Panc1 (cell line): ENCODE results near the gene DPH1. TPM values are rescaled to one million over a fixed set of nuclear protein-coding genes. Genes with fewer than 3 reads are reported as not detected.

ENCODE experiments used
- ATAC-seq: fragments of 200-7000 bp; cut with Tn5 transposase; 2 replicates; pipeline ENCODE4 v1.9.1; 2020; ENCODE audit warnings: mild to moderate bottlenecking, moderate library complexity
- BruUV-seq: library from RNA; stranded (reverse); fragments of 400-500 nt; replicated peaks from 2 replicates; lab custom pipeline; 2021; lab: Mats Ljungman, UMichigan
- CTCF ChIA-PET: fragments of 300-600 bp; sonication (Branson Sonifier 250); formaldehyde crosslinking; loops from one replicate; lab custom pipeline; 2022; ENCODE audit warnings: antibody characterized with exemption; lab: Charles Lee
- POLR2A ChIA-PET: fragments of 300-600 bp; sonication (Branson Sonifier 250); formaldehyde crosslinking; loops from one replicate; lab custom pipeline; 2022; ENCODE audit warnings: antibody characterized with exemption; lab: Charles Lee
- DNase-seq: peaks from one replicate; pipeline ENCODE4 v3.0.0-alpha.2; 2010; ENCODE audit warnings: low read depth, low spot score
- H3K27ac ChIP-seq: 2 replicates; pipeline ENCODE4 v1.5.1; 2011; ENCODE audit warnings: mild to moderate bottlenecking, low read length, inconsistent platforms
- H3K27me3 ChIP-seq: fragments of 200-500 bp; sonication (Bioruptor generic); 2 replicates; pipeline ENCODE4 v1.6.0; 2014; ENCODE audit warnings: low read length, inconsistent platforms; ENCODE audit not compliant: control insufficient read depth, insufficient read depth
- H3K36me3 ChIP-seq: fragments of 200-500 bp; sonication (Bioruptor generic); 2 replicates; pipeline ENCODE4 v1.5.1; 2014; ENCODE audit warnings: inconsistent platforms, mild to moderate bottlenecking, low read length, moderate library complexity; ENCODE audit not compliant: control insufficient read depth, insufficient read depth
- H3K4me1 ChIP-seq: 2 replicates; pipeline ENCODE4 v1.5.1; 2011; ENCODE audit warnings: inconsistent platforms, mild to moderate bottlenecking, low read length, moderate library complexity; ENCODE audit not compliant: control insufficient read depth, insufficient read depth
- H3K4me3 ChIP-seq, 2 experiments: 2 replicates each; pipeline ENCODE4 v1.5.1; 2011 to 2012; ENCODE audit warnings: low read depth in 2 of 2, low read length in 2 of 2, mild to moderate bottlenecking in 2 of 2, inconsistent platforms in 1 of 2, moderate library complexity in 1 of 2
- H3K9me3 ChIP-seq: fragments of 200-500 bp; sonication (Bioruptor generic); 2 replicates; pipeline ENCODE4 v1.5.1; 2014; ENCODE audit warnings: low read depth, mild to moderate bottlenecking, inconsistent platforms, low read length, moderate library complexity; ENCODE audit not compliant: control insufficient read depth, insufficient read depth
- POLR2AphosphoS5 ChIP-seq: IDR thresholded peaks from 2 replicates; pipeline ENCODE4 v1.6.1; 2012; ENCODE audit warnings: mild to moderate bottlenecking, low read depth, low read length, moderate library complexity
- SIN3A ChIP-seq: IDR thresholded peaks from 2 replicates; pipeline ENCODE4 v1.6.1; 2012; ENCODE audit warnings: low read depth, mild to moderate bottlenecking, low read length, moderate library complexity, borderline replicate concordance; ENCODE audit not compliant: insufficient read depth
- TCF7L2 ChIP-seq: IDR thresholded peaks from 2 replicates; pipeline ENCODE4 v1.6.1; 2011; ENCODE audit warnings: mild to moderate bottlenecking, low read depth, low read length, inconsistent platforms
- in situ Hi-C: cut with HindIII; loops from 2 replicates; pipeline ENCODE4 v1.10.0; 2016; ENCODE audit warnings: low sequenced_read_pairs, low pct_unique_long_range_greater_than_20kb
- intact Hi-C: fragments of 100-400 bp; cut with micrococcal nuclease; formaldehyde crosslinking; loops from one replicate; pipeline ENCODE4 v1.10.0; 2022; ENCODE audit not compliant: unreplicated experiment
- total RNA-seq: library from RNA; stranded (reverse); gene quantifications from one replicate; pipeline ENCODE4 v1.2.1, GENCODE V29; 2021; ENCODE audit not compliant: unreplicated experiment
- TF ChIP-seq, protein P1 (sequence below): fragments of 450-650 bp; IDR thresholded peaks from 2 replicates; pipeline ENCODE4 v1.5.1; 2017; ENCODE audit warnings: mild to moderate bottlenecking
- TF ChIP-seq, protein P2 (sequence below), 2 experiments: IDR thresholded peaks; 2 replicates each; pipeline ENCODE4 v1.6.1; 2011 to 2012; ENCODE audit warnings: low read depth in 2 of 2, control low read depth in 1 of 2, low read length in 1 of 2, mild to moderate bottlenecking in 1 of 2, moderate library complexity in 1 of 2; ENCODE audit not compliant: insufficient read depth in 1 of 2

DPH1 gene
- total RNA-seq, 1 experiment from 2014 or later: 24.3 TPM

DNA sequence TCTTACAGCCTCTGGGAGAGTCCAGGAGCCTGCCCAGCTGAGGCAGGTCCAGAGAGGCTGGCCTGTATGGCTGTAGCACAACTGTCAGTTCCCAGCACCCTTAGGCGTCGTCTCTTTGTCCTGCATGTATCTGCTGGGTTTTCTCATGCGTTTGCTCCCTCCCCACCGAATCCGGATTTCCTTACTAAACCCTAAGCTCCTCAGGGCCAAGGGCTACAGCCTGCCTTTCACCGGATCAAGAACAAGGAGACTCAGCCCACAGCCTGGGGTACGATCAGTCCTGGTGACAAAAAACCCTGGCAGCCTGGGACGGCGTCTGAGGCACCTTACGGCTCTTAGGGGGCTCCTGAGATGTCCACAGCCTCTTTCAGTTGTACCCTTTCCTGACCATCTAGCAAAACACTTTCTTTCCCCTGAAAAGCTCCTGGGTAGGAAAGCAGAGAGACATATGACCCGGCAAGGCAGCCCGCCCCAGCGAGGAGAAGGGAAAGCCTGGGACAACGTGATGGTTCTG lies 37.2 kb downstream of the DPH1 start:
- H3K27me3 ChIP-seq: no peaks in the 10 kb centered on the region
- no peak overlapping the region for H3K4me3 ChIP-seq
- no TSS peak for BruUV-seq
- no peaks in the 10 kb centered on the region for H3K9me3 ChIP-seq
- H3K36me3 ChIP-seq: no peaks in the 10 kb centered on the region; the same call in 1 of the 2 replicates
- intact Hi-C loops: no loop called here
- ATAC-seq (no peak), DNase-seq (no peak)
- POLR2A ChIA-PET: no interaction called here
- CTCF ChIA-PET: no interaction called here
- in situ Hi-C loops: no loop called here
- H3K27ac ChIP-seq: no peak overlapping the region
- H3K4me1 ChIP-seq: no peaks in the 10 kb centered on the region
- TF ChIP-seq, protein P1, sequence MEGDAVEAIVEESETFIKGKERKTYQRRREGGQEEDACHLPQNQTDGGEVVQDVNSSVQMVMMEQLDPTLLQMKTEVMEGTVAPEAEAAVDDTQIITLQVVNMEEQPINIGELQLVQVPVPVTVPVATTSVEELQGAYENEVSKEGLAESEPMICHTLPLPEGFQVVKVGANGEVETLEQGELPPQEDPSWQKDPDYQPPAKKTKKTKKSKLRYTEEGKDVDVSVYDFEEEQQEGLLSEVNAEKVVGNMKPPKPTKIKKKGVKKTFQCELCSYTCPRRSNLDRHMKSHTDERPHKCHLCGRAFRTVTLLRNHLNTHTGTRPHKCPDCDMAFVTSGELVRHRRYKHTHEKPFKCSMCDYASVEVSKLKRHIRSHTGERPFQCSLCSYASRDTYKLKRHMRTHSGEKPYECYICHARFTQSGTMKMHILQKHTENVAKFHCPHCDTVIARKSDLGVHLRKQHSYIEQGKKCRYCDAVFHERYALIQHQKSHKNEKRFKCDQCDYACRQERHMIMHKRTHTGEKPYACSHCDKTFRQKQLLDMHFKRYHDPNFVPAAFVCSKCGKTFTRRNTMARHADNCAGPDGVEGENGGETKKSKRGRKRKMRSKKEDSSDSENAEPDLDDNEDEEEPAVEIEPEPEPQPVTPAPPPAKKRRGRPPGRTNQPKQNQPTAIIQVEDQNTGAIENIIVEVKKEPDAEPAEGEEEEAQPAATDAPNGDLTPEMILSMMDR: no peak
- TF ChIP-seq SIN3A (no peak), POLR2AphosphoS5 (no peak), TCF7L2 (no peak)
- TF ChIP-seq, protein P2, sequence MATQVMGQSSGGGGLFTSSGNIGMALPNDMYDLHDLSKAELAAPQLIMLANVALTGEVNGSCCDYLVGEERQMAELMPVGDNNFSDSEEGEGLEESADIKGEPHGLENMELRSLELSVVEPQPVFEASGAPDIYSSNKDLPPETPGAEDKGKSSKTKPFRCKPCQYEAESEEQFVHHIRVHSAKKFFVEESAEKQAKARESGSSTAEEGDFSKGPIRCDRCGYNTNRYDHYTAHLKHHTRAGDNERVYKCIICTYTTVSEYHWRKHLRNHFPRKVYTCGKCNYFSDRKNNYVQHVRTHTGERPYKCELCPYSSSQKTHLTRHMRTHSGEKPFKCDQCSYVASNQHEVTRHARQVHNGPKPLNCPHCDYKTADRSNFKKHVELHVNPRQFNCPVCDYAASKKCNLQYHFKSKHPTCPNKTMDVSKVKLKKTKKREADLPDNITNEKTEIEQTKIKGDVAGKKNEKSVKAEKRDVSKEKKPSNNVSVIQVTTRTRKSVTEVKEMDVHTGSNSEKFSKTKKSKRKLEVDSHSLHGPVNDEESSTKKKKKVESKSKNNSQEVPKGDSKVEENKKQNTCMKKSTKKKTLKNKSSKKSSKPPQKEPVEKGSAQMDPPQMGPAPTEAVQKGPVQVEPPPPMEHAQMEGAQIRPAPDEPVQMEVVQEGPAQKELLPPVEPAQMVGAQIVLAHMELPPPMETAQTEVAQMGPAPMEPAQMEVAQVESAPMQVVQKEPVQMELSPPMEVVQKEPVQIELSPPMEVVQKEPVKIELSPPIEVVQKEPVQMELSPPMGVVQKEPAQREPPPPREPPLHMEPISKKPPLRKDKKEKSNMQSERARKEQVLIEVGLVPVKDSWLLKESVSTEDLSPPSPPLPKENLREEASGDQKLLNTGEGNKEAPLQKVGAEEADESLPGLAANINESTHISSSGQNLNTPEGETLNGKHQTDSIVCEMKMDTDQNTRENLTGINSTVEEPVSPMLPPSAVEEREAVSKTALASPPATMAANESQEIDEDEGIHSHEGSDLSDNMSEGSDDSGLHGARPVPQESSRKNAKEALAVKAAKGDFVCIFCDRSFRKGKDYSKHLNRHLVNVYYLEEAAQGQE (IDR thresholded peaks at IDR 0.05; ENCODE audit: insufficient read depth in 1 of 2, low read depth in 2 of 2, low read length in 1 of 2): no peak

DNA sequence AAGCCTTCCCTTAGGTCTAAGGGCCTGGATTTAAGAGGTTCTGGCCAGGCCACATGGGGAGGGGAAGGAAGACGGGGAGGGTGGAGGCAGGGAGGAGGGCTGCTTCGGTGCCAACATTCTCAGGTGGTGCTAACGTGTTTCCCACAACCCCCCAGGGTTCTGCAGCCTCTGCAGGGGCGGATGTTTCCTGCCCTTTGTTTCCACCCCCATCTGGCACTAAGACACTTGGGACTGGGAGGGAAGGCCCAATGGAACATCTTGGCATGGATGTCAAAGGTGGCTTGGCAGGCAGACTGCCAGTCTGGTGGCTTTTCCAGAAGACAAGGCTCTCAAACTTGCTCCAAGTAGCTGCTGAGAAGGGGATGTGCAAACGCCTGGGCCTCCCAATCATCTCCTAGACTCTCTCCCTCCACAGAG lies 37.7 kb downstream of the DPH1 start:
- in situ Hi-C loops: no loop called here
- Histone ChIP-seq H3K9me3 (no peaks in the 10 kb centered on the region), H3K4me1 (no peaks in the 10 kb centered on the region), H3K4me3 (no peak overlapping the region), H3K27ac (no peak overlapping the region), H3K36me3 (no peaks in the 10 kb centered on the region; the same call in 1 of the 2 replicates), H3K27me3 (no peaks in the 10 kb centered on the region)
- POLR2A ChIA-PET: no interaction called here
- DNase-seq (no peak), ATAC-seq (no peak)
- TF ChIP-seq, protein P2 (IDR thresholded peaks at IDR 0.05; ENCODE audit: insufficient read depth in 1 of 2, low read depth in 2 of 2, low read length in 1 of 2): no peak
- no peak for TF ChIP-seq TCF7L2
- TF ChIP-seq, protein P1: no peak
- TF ChIP-seq SIN3A: no peak
- TF ChIP-seq POLR2AphosphoS5: no peak
- no TSS peak for BruUV-seq
- intact Hi-C loops: no loop called here
- CTCF ChIA-PET: interaction anchor here (0.6 kb wide), 1 partner anchor 23 kb away, joined by 5 read pairs; no protein-coding TSS in a partner anchor
